Effector memory CD4-positive, alpha-beta T cell (primary cell): ENCODE data around the gene OR9A4.
"Not testable (repeated sequence)": the region's sequence is repeated elsewhere in the genome, so short reads cannot be mapped to it uniquely, and the experiment has no call there.

Experiments used
- DNase-seq, 3 donors: peaks; one replicate each; pipeline ENCODE4 v3.0.0-alpha.2; 2020
- H3K27ac ChIP-seq: 2 replicates; pipeline ENCODE4 v1.7.0; 2013; ENCODE audit warnings: mild to moderate bottlenecking, low read length, moderate library complexity; ENCODE audit not compliant: insufficient read depth, poor library complexity, severe bottlenecking
- H3K27me3 ChIP-seq: replicated peaks from 2 replicates; pipeline ENCODE4 v1.7.0; 2013; ENCODE audit warnings: mild to moderate bottlenecking, low read length; ENCODE audit not compliant: insufficient read depth, control insufficient read depth, poor library complexity, severe bottlenecking
- H3K36me3 ChIP-seq: 2 replicates; pipeline ENCODE4 v1.7.0; 2013; ENCODE audit warnings: mild to moderate bottlenecking, low read length, moderate library complexity; ENCODE audit not compliant: control insufficient read depth, insufficient read depth
- H3K4me1 ChIP-seq: 2 replicates; pipeline ENCODE4 v1.7.0; 2013; ENCODE audit warnings: low read length, mild to moderate bottlenecking; ENCODE audit not compliant: control insufficient read depth, insufficient read depth, poor library complexity, severe bottlenecking
- H3K4me3 ChIP-seq: 2 replicates; pipeline ENCODE4 v1.7.0; 2013; ENCODE audit warnings: low read length, low read depth, mild to moderate bottlenecking; ENCODE audit not compliant: insufficient read depth, poor library complexity, severe bottlenecking
- H3K9me3 ChIP-seq: 2 replicates; pipeline ENCODE4 v1.7.0; 2013; ENCODE audit warnings: mild to moderate bottlenecking, low read length, moderate library complexity; ENCODE audit not compliant: control insufficient read depth

OR9A4 gene

GRCh38 chr7:141891336-141891735 is 24.9 kb upstream of the OR9A4 start:
- DNase-seq: no peak

GRCh38 chr7:141899366-141899765 is 16.8 kb upstream of the OR9A4 start:
- not testable (repeated sequence) for H3K4me3 ChIP-seq, DNase-seq, H3K27me3 ChIP-seq, H3K4me1 ChIP-seq, H3K9me3 ChIP-seq, H3K27ac ChIP-seq, H3K36me3 ChIP-seq

More at GRCh38 chr7:141891336-141891735, 24.9 kb upstream of the OR9A4 start:
- Histone ChIP-seq H3K4me1 (no peaks in the 10 kb centered on the region), H3K4me3 (no peak overlapping the region), H3K36me3 (no peaks in the 10 kb centered on the region), H3K9me3 (no peaks in the 10 kb centered on the region), H3K27ac (no peak overlapping the region), H3K27me3 (no peaks in the 10 kb centered on the region)

GRCh38 chr7:141906285-141906684 is 9.9 kb upstream of the OR9A4 start:
- Histone ChIP-seq H3K27me3 (no peaks in the 10 kb centered on the region), H3K4me3 (no peak overlapping the region), H3K36me3 (no peaks in the 10 kb centered on the region), H3K27ac (no peak overlapping the region), H3K9me3 (no peaks in the 10 kb centered on the region), H3K4me1 (no peaks in the 10 kb centered on the region)
- no peak for DNase-seq

GRCh38 chr7:141911391-141911790 is 4.8 kb upstream of the OR9A4 start:
- Histone ChIP-seq H3K36me3 (no peaks in the 10 kb centered on the region), H3K27ac (no peak overlapping the region), H3K9me3 (no peaks in the 10 kb centered on the region), H3K27me3 (no peaks in the 10 kb centered on the region), H3K4me3 (no peak overlapping the region), H3K4me1 (no peaks in the 10 kb centered on the region)
- no peak for DNase-seq

GRCh38 chr7:141915565-141915964 is 634 bp upstream of the OR9A4 start:
- Histone ChIP-seq H3K4me3 (no peak overlapping the region), H3K9me3 (no peaks in the 10 kb centered on the region), H3K36me3 (no peaks in the 10 kb centered on the region), H3K4me1 (no peaks in the 10 kb centered on the region), H3K27ac (no peak overlapping the region), H3K27me3 (no peaks in the 10 kb centered on the region)
- no peak for DNase-seq

- no peaks in the 10 kb centered on the region for H3K9me3 ChIP-seq
- H3K36me3 ChIP-seq: no peaks in the 10 kb centered on the region
- no peak overlapping the region for H3K27ac ChIP-seq
- H3K4me1 ChIP-seq: no peaks in the 10 kb centered on the region
- H3K27me3 ChIP-seq: no peaks in the 10 kb centered on the region
- no peak overlapping the region for H3K4me3 ChIP-seq
- no peak for DNase-seq
Measured at GRCh38 chr7:141920281-141920680, 4.1 kb downstream of the OR9A4 start.

GRCh38 chr7:141928146-141928844 is 12.1 kb downstream of the OR9A4 start:
- no peaks in the 10 kb centered on the region for H3K4me1 ChIP-seq
- H3K36me3 ChIP-seq: no peaks in the 10 kb centered on the region
- no peak for DNase-seq
- no peak overlapping the region for H3K4me3 ChIP-seq
- H3K27me3 ChIP-seq: no peaks in the 10 kb centered on the region
- H3K27ac ChIP-seq: no peak overlapping the region
- H3K9me3 ChIP-seq: no peaks in the 10 kb centered on the region

- Histone ChIP-seq H3K4me1 (no peaks in the 10 kb centered on the region), H3K9me3 (no peaks in the 10 kb centered on the region), H3K27ac (no peak overlapping the region), H3K27me3 (no peaks in the 10 kb centered on the region), H3K36me3 (no peaks in the 10 kb centered on the region), H3K4me3 (no peak overlapping the region)
- DNase-seq: no peak
Measured at GRCh38 chr7:141928845-141929195, 12.6 kb downstream of the OR9A4 start.

GRCh38 chr7:141930211-141930610 is 14.0 kb downstream of the OR9A4 start:
- no peaks in the 10 kb centered on the region for H3K4me1 ChIP-seq
- H3K9me3 ChIP-seq: no peaks in the 10 kb centered on the region
- no peaks in the 10 kb centered on the region for H3K27me3 ChIP-seq
- DNase-seq: no peak
- no peak overlapping the region for H3K27ac ChIP-seq
- no peaks in the 10 kb centered on the region for H3K36me3 ChIP-seq
- no peak overlapping the region for H3K4me3 ChIP-seq

GRCh38 chr7:141941075-141941474 is 24.9 kb downstream of the OR9A4 start:
- Histone ChIP-seq H3K4me3 (no peak overlapping the region), H3K27ac (no peak overlapping the region), H3K27me3 (no peaks in the 10 kb centered on the region), H3K4me1 (no peaks in the 10 kb centered on the region), H3K36me3 (no peaks in the 10 kb centered on the region), H3K9me3 (no peaks in the 10 kb centered on the region)
- DNase-seq: no peak
